Cardiac muscle cell (in vitro differentiated cells and primary cell): ENCODE results near the gene CPNE4. TPM values are rescaled to one million over a fixed set of nuclear protein-coding genes. Genes with fewer than 3 reads are reported as not detected.

Experiments
- DNase-seq, 2 donors: peaks; one replicate each; pipeline versions ENCODE4 v3.0.0 to v3.0.0-alpha.2; 2010 to 2017; ENCODE audit warnings: low read depth in 1 of 2, low spot score in 1 of 2
- H3K27ac ChIP-seq: fragments of 200-600 bp; sonication (generic); 2 replicates; pipeline ENCODE4 v1.5.1; 2016
- H3K27me3 ChIP-seq: fragments of 200-600 bp; sonication (generic); 2 replicates; pipeline ENCODE4 v1.6.0; 2016; ENCODE audit warnings: control low read depth
- H3K36me3 ChIP-seq: fragments of 200-600 bp; sonication (generic); 2 replicates; pipeline ENCODE4 v1.5.1; 2016; ENCODE audit warnings: control low read depth
- H3K4me1 ChIP-seq: fragments of 200-600 bp; sonication (generic); 2 replicates; pipeline ENCODE4 v1.8.1; 2017; ENCODE audit warnings: low read depth, mild to moderate bottlenecking, mixed run types
- H3K4me3 ChIP-seq: fragments of 200-600 bp; sonication (generic); 2 replicates; pipeline ENCODE4 v1.5.1; 2016; ENCODE audit warnings: mild to moderate bottlenecking
- H3K9me3 ChIP-seq: fragments of 200-600 bp; sonication (generic); 2 replicates; pipeline ENCODE4 v1.5.1; 2017; ENCODE audit warnings: low read depth, mild to moderate bottlenecking, control low read depth
- CTCF ChIP-seq: IDR thresholded peaks from 2 replicates; pipeline ENCODE4 v1.5.1; 2012; ENCODE audit warnings: low read depth, mild to moderate bottlenecking, low read length
- polyA plus RNA-seq: library from polyadenylated mRNA; unstranded; fragments of >200 nt; fragmentation: Nextera tagmentation; extraction: Ambion mirVana; gene quantifications from 2 replicates; pipeline ENCODE4 v1.2.1, GENCODE V29; 2016
- total RNA-seq: library from RNA; depleted of rRNA; stranded (reverse); fragments of >200 nt; gene quantifications from 2 replicates; pipeline ENCODE4 v1.2.3, GENCODE V29; 2016

Gene CPNE4
- total and polyA plus RNA-seq, 2 experiments from 2014 or later: 3.3 to 7.6 TPM

DNA sequence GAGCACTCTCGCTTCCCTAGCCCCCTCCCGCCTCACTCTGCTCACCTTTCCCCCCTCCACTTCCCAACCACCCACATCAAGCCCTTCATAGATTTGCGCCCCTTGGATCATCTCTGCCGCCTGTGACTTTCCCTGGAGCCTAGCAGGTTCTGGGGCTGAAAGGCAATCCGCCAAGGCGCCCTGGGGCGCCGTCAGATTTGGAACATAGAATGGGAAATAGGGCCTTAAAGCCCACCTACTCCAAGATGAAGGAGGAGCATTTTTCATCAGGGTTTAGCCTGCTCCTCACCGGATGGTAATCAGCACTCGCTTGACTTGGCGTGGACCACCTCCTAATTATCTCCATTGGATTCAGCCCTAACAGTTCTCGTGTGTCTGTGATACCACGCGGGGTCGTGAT, 1.3 kb downstream of the CPNE4 start:
- H3K9me3 ChIP-seq: no peaks in the 10 kb centered on the region
- H3K4me3 ChIP-seq: no peak overlapping the region
- no peak overlapping the region for H3K27ac ChIP-seq
- no peak for TF ChIP-seq CTCF
- DNase-seq: no peak
- H3K36me3 ChIP-seq: no peaks in the 10 kb centered on the region
- peaks cover 45% of the 10 kb centered on the region for H3K27me3 ChIP-seq
- H3K4me1 ChIP-seq: peaks cover 4% of the 10 kb centered on the region

DNA sequence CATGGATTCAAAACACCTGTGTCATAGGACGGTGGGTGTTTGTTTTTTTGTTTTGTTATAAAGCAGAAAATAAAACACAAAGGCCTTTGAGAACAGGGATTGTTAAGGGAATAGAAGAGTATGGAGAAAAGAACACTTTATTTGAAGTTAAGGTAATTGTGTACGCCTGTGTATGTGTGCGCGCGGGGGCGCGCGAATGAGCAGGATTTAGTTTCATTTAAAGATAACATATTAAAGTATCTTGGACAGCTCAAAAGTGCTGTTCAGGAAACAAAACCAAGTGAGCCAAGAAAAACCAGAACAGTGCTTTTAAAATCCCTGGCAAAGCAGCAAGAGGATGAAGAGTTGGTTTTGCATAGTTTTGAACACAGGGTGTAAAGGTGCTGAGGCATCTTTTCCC, 1.9 kb downstream of the CPNE4 start:
- H3K27me3 ChIP-seq: peaks cover 45% of the 10 kb centered on the region

GRCh38 chr3:132029182-132029902, 5.5 kb downstream of the CPNE4 start:
- Histone ChIP-seq H3K27ac (no peak overlapping the region), H3K4me1 (peaks cover 3% of the 10 kb centered on the region), H3K4me3 (no peak overlapping the region), H3K36me3 (no peaks in the 10 kb centered on the region), H3K27me3 (peaks cover 33% of the 10 kb centered on the region), H3K9me3 (no peaks in the 10 kb centered on the region)
- peak; percentile 99 for TF ChIP-seq CTCF
- peak; percentile 87 to 92 for DNase-seq

More for the DNA sequence above, 1.9 kb downstream of the CPNE4 start:
- Histone ChIP-seq H3K9me3 (no peaks in the 10 kb centered on the region), H3K4me1 (peaks cover 4% of the 10 kb centered on the region), H3K4me3 (no peak overlapping the region), H3K27ac (no peak overlapping the region), H3K36me3 (no peaks in the 10 kb centered on the region)
- DNase-seq: no peak
- TF ChIP-seq CTCF: no peak

DNA sequence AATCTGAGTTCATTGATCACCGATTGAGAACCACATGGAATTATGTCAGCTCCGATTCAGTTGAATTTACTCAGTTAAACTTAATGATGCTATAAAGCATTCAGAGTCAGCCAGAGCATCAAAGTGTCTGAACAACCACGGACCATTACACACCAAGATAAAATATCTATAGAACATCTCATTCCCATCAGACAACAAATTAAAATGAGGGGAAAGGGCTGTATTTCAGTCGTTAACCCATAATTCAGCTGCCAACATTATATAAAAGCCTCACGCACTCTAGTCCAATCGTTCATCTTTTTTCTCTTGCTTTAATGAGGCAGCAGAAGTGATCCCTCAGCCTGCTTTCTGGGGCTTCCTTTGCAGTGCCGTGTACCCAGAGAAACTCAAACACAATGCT, 11.9 kb downstream of the CPNE4 start:
- H3K27me3 ChIP-seq: no peaks in the 10 kb centered on the region
- no peak overlapping the region for H3K27ac ChIP-seq
- no peak for DNase-seq
- no peaks in the 10 kb centered on the region for H3K4me1 ChIP-seq
- H3K4me3 ChIP-seq: no peak overlapping the region
- no peaks in the 10 kb centered on the region for H3K9me3 ChIP-seq
- no peak for TF ChIP-seq CTCF
- H3K36me3 ChIP-seq: no peaks in the 10 kb centered on the region

GRCh38 chr3:132020058-132020457, 14.8 kb downstream of the CPNE4 start:
- Histone ChIP-seq H3K4me1 (no peaks in the 10 kb centered on the region), H3K9me3 (no peaks in the 10 kb centered on the region), H3K4me3 (no peak overlapping the region), H3K27me3 (no peaks in the 10 kb centered on the region), H3K27ac (no peak overlapping the region), H3K36me3 (no peaks in the 10 kb centered on the region)
- no peak for TF ChIP-seq CTCF
- no peak for DNase-seq
